GM21390 (cell line): ENCODE data around the gene DCXR.

Experiments
- ATAC-seq: cut with Tn5 transposase; IDR thresholded peaks from one replicate; pipeline ENCODE4 v1.9.1; 2021; ENCODE audit not compliant: unreplicated experiment

Gene DCXR

GRCh38 chr17:82013341-82013740 lies 24.2 kb downstream of the DCXR start:
- ATAC-seq, result no peak

GRCh38 chr17:82012640-82013295 lies 24.7 kb downstream of the DCXR start:
- ATAC-seq, result no peak

DNA sequence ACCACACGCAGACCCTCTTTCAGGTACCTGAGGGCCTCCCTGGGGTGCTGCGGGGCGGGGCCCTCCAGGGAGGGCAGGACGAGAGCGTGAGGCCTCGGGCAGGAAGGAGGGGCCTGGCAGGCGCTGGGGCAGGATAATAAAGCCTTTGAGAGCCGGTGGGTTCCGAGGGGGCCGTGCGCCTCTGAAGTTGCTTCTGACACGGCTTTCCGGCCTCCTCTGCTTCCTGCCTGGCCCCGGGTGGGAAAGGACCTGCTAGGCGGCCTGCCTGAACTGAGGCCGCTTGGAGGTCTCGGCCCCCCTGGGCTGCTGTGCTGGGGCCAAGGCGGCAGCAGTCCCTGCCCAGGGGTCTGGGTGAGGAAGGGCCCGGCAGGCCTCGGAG lies 25.2 kb downstream of the DCXR start:
- no peak for ATAC-seq

DNA sequence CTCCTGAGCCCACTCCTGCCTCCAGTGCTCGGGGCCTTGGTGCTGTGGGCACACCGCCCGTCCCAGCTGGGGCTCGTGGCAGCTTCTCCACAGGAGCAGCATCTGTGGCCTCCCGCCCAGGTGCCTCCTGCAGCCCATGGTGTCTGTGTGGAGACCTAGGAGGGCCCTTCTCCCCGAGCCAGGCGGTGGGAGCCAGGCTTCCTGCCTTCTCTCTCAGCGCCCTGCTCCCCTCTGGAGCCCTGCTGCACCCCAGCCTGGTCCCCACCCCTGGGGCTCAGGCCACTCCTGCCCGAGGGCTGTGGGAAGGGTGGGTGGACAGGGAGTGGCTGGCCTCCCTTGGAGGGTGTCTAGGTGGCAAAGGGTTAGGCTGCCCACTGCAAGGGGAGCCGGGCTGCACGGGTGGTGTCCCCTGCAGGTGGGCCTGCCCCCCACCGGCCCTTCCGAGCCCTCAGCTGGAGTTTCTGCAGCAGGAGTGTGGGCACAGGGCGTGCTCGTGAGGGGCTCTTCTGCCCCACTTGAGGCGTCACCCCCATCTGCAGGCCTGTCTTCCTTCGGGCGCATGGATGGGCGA lies 25.8 kb downstream of the DCXR start:
- ATAC-seq, result no peak

DNA sequence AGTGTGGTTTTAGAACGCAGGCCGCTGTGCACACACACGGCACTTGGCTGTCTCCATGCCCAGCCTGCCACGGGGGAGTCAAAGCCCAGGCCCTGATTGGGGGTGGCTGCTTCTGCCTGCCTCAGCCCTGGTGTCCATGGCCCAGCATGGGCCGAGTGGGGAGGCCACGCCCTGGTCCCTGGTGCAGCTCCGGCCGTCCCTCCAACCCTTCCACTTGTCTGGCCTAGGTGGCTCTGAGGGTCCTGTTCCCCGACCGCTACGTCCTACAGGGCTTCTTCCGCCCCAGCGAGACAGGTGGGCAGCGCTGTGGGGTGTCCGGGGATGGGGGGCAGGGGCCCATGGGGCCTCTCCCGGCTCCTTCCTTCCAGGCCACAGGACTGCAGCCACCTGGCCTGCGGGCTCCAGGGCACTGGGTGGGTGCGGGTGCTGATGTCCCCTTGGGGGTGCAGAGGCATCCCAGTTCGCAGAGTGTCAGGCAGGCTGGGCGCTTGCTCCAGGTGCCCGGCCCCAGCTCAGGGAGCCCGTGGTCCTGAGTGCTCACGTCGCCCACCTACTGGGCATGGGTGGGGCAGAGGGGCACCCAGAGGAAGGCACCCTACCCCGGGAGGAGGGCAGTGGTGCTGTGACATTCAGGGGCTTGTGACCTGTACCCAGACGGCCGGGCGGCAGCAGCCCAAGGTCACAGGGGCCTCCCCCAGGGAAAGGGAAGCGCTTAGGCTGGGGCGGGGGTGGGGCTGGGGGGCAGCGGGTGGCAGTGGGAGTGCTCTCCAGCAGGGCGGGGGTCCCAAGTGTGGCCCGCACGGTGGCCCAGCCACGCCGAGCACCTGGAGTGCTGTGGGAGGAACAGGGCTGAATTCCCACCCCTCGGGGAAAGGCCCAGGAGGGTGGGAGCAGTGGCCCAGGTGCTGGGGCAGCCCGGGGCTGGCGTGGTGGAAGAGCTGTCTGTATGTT lies 26.6 kb downstream of the DCXR start:
- no peak for ATAC-seq

DNA sequence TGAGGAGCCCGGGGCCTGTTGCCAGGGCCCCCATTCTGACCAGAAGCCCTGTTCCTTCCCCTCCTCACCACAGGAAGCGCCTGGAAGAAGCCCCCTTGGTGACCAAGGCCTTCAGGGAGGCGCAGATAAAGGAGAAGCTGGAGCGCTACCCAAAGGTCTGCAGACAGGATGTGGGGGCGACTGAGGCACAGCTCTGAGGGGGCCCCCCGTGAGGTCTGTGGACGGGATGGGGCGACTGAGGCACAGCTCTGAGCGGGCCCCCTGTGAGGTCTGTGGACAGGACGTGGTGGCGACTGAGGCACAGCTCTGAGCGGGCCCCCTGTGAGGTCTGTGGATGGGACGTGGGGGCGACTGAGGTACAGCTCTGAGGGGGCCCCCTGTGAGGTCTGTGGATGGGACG lies 28.1 kb downstream of the DCXR start:
- ATAC-seq, result no peak

DNA sequence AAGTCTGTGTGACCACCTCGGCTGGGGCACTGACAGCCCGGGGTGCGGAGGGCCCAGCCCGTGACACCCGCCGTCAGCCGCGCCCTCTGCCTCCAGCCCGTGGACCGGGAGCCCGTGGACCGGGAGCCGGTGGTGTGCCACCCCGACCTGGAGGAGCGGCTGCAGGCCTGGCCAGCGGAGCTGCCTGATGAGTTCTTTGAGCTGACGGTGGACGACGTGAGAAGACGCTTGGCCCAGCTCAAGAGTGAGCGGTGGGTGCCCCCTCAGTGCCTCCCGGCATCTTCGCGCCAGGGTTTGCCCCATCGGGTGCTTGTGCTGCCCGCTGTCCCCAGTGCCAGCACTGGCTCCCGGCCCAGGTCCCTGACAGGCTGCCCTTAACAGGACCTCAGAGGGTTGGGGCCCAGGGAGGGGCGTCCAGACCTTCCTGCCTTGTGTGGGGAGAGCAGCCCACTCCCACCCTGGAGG lies 28.5 kb downstream of the DCXR start:
- no peak for ATAC-seq

GRCh38 chr17:82008258-82008940 lies 29.1 kb downstream of the DCXR start:
- ATAC-seq, result no peak

DNA sequence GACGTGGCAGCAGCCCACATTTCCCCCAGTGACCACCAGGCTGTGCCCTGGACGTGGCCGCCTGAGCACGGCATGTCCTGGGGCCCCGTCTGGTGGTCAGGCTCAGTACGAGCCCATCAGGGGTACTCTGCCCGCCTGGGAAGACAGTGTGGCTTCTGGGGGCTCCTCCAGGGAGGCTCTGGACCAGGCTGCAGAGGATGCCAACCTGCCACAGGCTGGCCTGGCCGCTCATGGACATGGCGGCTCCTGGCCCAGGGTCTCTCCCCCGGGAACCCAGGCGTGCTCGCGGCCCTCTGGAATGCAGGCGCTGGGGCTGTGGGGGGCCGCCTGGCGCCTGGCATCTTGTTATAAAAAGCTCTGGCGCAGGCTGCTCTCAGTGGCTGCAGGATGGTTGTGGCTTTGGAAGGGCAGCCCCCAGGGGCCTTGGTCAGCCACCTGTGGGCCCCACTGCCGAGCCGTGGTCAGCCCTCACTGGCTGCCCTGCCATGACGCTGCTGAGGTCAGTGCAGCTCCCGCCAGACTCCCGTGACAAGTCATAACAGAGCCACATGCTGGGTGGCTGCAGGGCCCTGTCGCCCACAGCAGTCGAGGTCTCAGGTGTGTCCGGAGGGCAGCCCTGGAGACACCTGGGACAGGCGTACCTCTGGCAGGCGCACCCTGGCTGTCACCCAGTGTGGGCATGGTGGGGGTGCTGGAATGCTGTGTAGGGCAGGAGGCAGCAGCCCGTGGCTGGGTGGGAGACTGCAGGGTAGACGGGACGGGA lies 29.8 kb downstream of the DCXR start:
- ATAC-seq, result no peak

- ATAC-seq, result no peak
Measured at GRCh38 chr17:82007228-82007494, 30.3 kb downstream of the DCXR start.

GRCh38 chr17:82006468-82007227 lies 30.8 kb downstream of the DCXR start:
- no peak for ATAC-seq

- ATAC-seq, result no peak
Measured at GRCh38 chr17:82005701-82006348, 31.7 kb downstream of the DCXR start.

GRCh38 chr17:82004517-82005455 lies 32.7 kb downstream of the DCXR start:
- ATAC-seq, result no peak

DNA sequence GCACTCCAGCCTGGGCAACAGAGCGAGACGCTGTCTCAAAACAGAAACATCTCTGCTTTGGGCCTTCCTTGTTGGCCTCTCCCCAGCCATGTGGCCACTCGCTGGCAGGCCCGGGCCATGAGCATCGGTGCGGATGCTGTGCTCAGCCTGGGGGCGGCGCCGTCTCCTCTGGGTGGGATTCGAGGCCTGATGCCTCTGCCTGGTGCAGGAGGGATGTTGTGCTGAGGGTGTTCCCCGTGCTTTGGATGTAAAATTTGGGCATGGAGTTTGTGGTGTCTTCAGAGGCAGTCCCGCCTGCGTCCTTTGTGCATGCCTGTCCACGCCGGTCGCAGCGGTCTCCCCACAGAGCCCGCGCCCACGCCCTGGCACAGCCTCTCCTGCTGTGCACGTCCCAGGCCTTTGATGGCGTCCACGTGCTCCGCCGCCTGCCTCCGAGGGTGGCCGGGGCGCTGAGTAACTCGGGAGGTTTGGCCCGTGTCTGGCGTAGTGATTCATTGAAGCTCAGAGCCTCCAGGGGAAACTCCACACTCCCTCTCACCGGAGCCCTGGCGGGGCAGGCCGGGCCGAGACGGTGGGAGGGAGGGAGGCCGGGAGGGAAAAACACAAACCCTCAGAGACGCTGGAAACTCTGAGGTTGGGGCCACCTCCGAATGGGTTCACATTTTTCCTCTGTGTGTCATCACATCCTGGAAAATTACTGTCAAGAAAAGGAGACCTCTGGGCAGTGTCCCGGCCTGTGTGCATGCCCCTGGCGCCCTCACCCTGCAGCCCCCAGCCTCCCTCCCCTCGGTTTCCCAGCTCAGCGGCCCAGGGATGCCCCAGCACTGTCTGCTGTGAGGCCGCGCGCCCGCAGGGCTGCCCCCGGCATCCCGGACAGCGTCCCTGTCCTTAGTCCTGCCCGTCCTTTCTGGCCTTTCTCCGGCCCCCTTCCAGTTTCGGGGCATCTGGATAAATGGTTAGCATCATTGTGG lies 33.8 kb downstream of the DCXR start:
- ATAC-seq, result no peak

DNA sequence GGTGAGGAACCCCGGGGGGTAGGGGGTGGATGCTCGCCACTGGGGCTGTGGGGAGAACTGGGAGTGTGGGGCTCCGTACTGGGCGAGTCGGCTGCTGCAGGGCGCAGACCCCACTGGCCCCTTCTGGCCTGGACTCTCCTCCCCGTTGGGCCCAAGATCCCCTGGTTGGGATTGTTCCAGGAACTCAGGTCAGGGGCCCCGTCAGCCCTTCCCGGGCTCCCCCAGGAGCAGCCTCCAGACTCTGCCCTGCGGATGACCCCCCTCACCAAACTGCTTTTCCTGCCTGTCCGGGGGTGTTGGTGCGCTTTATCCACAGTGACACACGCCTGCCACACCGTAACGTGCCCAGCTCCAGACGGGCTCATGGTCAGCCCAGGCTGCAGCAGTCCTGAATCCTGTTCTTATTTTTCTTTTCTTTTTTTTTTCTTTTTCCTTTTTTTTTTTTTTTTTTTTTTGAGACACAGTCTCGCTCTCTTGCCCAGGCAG lies 35.9 kb downstream of the DCXR start:
- ATAC-seq, result no peak

DNA sequence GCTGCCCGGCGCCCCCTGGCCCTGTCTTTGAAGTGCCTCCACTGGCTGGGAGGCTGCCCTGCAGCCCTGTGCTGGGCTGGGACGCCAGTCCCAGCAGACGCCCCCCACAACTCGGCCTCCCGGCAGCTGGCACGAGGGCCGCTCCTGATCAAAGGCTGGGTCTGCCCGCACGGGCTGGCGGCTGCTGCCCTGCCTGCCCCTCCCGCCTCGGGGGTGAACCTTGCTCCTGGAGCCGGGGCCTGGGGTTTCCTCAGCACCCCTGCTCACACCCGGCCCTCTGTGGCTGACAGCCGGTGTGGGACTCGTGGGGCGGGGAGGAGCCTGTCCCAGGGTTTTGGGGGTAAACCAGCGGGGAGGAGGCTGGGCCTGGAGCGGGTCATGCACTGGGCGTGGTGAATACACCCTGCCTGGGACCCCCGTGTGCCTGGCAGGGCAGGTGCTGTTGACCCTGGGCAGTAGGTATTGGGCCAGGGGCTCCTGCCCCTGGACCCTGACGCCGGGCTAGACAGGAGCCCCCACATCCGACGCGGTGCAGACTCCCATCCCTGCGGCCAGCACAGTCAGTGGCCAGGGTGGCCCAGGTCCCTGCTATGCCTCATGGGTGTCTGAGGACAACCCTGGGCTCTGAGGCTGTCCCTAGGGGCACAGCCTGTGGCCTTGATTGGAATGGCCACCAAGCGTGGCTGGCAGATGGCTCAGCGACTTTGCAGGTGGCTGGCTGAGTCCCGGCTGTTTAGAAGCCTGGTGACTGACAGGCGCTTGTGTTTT lies 36.5 kb downstream of the DCXR start:
- no peak for ATAC-seq
